Caki2 (cell line): ENCODE measurements around the gene FGF14. TPM values are rescaled to one million over a fixed set of nuclear protein-coding genes. Genes with fewer than 3 reads are reported as not detected.
A peak's percentile ranks its signal among the peaks of the same experiment; 100 is the strongest.
"Not testable (repeated sequence)": the region's sequence is repeated elsewhere in the genome, so short reads cannot be mapped to it uniquely, and the experiment has no call there.

ENCODE experiments used
- DNase-seq: peaks from one replicate; pipeline ENCODE4 v3.0.0-alpha.2; 2015; ENCODE audit warnings: low read depth
- in situ Hi-C: cut with HindIII; loops from 2 replicates; pipeline ENCODE4 v1.10.0; 2016; ENCODE audit warnings: low sequenced_read_pairs, low pct_unique_long_range_greater_than_20kb, mixed read lengths
- total RNA-seq: library from RNA; depleted of rRNA; stranded (reverse); fragments of >200 nt; shearing (Covaris generic); gene quantifications from 2 replicates; pipeline ENCODE4 v1.2.3, GENCODE V29; 2014; ENCODE audit warnings: low replicate concordance

Gene FGF14
- total RNA-seq, 1 experiment from 2014 or later: not detected

DNA sequence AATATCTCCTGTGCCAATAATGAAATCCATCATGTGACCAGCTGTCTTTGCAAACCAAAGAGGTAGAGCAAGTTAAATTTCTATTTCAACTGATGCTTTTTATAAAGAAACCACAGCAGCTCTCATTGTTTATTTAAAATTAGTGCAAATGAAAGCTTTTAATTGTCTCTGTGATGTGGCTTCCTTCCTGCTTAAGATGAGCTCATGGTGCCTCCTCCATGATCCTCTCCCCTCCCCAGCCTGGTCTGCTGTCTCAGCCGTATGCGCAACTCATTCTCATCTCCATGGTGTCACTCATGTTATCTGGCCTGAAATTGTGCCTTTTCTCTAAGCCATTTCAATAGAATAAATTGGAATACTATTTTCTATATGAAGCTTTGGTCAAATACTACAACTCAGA, 270.6 kb downstream of the FGF14 start:
- no peak for DNase-seq
- in situ Hi-C loops: no loop called here

DNA sequence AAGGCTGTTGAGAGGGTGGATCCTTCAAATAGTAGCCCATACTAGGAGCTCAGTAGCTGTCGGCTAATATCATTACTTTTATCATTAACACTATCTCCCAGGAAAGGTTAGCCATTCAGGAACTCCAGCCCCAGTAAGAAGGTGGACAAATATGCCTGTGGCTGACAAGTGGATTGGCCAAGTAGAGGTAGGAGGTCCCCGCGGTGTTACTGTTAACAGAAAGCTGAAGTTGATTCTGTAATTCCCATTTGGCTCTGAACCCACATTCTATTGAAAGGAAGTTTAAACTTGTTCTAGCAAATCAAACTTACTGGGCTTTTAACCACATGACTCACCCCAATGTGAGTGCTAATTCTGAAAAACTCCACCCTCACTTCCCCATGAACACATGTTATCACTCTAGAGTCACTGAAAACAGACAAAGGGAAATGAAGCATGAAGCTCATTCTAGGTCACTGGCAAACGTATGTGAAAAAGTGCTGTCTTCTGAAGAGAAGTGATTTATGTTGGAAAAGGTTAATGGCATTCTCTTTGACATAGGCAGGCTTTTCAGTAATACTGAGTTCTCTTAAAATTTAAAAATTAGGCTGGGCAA, 273.5 kb downstream of the FGF14 start:
- in situ Hi-C loops: no loop called here
- DNase-seq: peak; percentile 93

DNA sequence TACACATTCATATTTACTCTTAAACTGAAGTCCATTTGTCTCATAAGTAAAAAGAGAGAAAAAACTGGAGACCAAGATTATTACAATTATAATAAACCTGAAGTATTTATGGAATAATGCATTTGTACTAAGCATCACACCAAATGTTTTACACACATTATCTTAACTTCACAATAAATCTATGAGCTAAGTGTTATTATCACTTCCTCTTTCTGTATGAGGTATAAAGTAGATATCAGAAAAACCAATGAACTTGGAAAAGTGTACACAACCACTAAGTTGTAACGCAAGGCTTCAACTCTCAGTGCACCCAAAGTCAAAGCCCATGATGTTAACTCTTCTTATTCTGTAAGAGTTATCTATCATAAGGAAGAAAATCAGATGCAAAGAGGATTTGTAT, 274.7 kb downstream of the FGF14 start:
- in situ Hi-C loops: no loop called here
- DNase-seq: no peak

DNA sequence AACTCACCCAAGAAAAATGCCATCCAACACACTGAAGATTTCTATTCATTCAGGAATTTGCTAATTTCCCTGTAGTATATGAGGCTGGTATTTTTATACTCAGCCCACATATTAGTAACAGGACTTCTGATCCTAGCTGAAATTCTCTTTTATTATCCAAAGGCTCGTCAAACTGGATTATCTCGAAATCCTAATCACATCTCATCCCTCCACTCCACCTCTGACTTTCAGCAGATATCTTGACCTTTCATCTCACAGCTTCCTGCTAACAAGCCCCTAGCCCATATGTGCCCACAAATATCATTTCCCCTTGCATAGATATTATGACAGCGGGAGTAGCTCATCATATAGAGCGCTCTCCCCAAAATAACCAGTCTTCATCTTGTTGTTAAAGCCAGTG, 279.7 kb downstream of the FGF14 start:
- in situ Hi-C loops: no loop called here
- no peak for DNase-seq

DNA sequence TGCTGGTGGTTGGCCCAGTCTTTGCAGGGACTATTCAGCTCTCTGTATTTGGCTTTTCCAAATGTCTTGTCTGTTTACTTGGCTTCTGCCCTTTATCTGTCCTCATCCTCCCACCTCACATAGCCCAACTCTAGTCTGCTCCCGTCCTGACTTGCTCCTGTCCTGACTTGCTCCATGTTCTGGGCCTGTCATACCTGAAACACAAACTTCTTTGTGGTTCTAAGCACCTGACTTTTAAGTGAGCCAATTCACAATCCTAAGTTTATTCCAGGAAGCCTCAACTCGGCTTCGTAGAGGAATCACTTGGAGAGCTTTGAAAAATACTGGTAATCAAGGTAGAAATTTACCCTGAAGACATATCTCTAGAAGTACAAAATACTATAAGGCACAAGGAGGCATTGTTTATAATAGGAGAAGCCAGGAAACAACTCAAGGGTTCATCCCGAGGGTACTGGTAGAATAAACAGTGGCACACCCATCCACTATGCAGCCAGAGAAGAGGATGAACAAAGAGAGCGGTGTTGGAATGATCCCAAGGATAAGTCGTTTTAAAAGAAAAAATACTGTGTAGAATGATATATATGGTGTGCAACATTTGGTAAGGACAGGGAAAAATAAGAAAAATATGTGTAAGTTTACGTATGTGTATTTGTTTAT, 284.5 kb downstream of the FGF14 start:
- in situ Hi-C loops: no loop called here
- no peak for DNase-seq

DNA sequence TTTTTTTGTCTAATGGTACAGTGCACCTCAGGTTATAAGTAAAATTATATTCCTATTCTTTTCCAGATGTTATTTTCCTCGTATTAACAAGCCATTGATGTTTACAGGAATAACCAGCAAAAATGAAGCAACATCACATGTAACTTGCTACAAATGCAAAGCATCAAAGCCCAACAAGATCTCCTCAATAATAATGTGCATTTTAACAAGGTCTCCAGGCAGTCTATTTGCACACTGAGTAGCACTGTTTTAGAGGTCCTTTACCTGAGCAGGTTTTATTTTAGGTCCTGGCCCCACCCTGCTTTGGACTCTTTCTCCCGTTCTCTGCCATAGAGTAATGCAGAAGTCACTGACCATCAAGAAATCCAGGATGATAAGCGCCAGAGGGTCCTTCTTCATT, 298.4 kb downstream of the FGF14 start:
- DNase-seq: no peak
- in situ Hi-C loops: no loop called here

DNA sequence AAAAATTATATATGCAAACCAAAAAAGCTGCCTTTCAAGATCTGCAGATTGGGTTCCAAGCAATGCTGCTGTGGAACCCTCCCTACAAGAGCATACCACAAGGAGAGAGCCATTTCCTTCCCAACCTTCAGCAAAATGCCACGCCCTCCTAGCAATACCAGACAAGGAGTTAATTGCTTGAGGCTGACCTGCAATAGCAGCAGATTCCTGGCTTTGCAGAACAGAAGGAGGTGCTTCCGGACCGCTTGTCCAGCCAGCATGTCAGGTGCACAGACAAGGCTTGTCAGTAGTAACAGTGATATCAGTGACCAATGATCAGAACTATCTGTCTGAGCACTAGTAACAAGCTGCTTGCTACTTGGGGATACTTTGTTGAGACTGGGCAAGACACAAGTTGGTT, 301.6 kb downstream of the FGF14 start:
- in situ Hi-C loops: no loop called here
- DNase-seq: no peak

DNA sequence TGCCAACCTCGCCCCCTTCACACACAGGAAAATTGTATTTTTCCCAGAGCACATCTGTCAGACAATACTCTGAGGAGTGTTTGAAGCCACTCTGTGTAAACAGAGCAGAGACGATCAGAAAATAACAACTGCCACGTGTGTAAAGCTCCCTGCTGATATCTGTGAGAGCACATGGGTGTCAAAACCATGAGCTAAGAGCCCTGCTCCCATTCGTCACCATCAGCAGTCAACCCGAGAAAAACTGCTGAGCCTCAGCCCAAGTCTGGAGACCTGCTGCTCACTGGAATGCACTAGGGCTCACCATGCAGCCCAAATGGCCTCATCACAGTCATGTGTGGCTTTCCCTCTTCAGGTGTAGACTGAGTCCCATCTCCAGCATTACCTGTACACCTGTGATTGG, 304.1 kb downstream of the FGF14 start:
- DNase-seq: no peak
- in situ Hi-C loops: no loop called here

DNA sequence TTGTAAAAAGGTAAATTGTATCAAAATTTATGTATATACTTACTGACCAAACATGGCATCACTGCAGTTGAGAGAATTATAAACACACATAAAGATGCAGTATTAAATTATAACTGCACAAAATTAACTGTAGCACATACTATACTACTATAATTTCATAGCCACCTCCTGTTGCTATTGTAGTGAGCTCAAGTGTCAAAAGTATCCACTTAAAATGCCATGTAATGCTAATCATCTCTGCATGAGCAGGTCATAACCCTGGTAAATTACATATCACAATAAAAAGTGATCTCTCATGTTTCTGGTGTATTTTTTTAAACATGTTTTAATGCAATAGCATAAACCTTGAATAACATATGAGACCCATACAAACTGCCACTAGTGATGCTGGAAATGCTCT, 308.6 kb downstream of the FGF14 start:
- in situ Hi-C loops, DNase-seq: not testable (repeated sequence)

DNA sequence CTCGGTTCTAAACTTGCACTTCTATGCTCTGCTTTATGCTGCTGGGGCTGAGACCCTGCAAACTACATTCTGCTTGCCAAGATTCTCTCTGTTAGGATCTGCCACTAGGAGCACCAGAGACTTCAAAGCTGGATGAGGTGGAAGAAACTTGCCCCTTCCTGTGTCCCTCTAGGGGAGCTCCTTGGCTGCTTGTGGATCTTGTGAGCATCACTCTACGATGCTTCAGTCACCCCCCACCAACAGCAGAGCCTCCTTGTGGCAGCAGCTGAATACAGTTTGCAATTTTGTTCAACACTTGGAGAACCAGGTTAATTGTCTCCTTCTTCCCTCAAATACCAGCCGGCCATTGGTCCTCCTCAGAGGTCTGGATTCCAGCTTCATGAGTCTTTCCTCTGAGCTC, 310.6 kb downstream of the FGF14 start:
- peak; percentile 2 for DNase-seq
- in situ Hi-C loops: no loop called here

DNA sequence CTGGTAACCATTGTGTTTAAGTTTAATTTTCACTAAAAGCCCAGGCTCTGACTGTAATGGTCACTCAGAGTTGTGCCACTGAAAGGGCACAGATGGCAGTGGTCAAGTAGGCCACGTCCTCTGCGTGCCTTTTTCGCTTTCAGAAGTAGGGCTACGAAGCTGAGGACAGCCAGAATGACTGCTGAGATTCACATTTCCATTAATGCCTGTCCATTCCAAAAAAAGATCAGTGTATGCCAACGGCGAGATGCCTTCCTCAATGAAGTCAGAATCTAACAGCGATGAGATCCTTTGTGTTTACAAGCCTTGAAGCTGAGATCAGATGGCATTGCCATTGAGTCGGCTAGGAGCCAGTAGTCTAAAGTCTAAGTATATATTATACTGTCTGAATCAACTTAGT, 311.3 kb downstream of the FGF14 start:
- no peak for DNase-seq
- in situ Hi-C loops: no loop called here

DNA sequence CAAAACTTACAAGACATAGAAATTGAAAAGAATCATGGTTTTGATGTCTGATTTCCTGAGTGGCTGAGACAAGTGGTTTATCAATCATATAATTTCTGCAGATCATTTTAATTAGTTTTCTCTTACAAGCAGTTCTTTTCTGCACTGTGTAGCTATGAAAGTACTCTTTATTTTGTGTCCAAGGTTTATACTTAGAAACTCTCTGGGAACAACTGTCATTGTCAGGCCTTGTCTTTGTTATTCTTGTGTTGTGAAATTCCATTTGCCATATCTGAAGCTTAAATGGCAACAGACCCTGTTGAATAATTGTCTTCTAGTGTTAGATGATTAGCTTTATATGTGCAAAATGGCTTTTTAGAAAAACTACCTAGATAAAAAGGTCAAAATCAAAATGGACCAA, 312.1 kb downstream of the FGF14 start:
- DNase-seq: no peak
- in situ Hi-C loops: no loop called here

DNA sequence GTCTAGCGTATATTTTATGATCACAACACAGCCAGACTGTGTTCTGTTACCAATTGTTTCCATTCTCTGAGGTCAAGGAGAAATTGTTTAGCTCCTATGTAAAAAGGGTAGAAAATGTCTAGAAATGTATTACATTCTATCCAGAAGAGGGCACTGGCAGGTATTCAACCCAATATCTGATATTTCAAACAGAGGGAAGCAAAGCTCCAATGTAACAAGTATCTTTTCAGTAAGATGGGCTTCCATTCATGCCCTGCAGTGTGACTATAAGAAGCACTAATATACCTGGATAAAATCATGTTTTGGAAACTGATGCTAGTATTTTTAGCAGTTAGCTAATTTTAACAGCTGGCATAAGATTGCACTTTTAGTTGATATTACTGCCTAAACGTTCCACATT, 312.7 kb downstream of the FGF14 start:
- DNase-seq: peak; percentile 5
- in situ Hi-C loops: no loop called here

DNA sequence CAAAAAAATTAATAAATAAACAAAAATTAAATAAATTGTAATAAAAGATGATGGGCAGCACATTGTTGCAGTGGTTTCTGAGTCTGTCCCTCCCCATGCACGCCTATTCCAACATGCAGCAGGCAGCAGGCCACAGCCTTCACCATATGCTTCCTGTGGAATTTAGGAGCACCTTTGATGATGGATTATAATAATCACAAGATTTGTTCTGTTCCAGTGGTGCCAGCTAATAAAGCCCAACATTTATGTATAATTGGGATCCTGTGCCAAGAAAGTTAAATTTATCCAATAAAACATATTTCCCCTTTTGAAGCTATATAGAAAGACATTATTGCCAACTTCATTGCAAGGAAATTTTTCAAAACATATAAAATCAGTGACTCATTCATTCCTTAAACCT, 328.6 kb downstream of the FGF14 start:
- DNase-seq: no peak
- in situ Hi-C loops: no loop called here

DNA sequence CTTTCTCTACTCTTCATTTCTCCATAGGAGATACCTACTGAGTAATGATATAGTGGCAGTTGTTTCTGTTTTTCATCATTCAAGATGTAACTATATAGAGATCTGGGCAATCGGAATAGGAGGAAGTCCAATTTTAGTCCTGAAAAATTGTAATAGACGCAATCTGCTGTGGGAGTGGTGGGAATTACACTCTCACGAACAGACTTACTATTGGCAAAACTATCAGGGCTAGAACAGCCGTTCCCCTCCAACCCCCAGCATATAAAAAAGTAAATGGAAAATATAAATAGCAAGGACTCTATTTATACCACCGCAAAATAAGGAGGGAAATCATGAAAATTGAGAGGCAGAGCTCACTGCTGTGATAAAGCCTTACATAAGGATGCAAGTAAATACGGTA, 330.1 kb downstream of the FGF14 start:
- in situ Hi-C loops: no loop called here

DNA sequence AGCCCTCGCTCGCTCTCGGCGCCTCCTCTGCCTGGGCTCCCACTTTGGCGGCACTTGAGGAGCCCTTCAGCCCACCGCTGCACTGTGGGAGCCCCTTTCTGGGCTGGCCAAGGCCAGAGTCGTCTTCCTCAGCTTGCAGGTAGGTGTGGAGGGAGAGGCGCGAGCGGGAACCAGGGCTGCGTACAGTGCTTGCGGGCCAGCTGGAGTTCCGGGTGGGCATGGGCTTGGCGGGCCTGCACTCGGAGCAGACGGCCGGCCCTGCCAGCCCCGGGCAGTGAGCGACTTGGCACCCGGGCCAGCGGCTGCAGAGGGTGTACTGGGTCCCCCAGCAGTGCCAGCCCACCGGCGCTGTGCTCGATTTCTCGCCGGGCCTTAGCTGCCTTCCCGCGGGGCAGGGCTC, 333.5 kb downstream of the FGF14 start:
- DNase-seq, in situ Hi-C loops: not testable (repeated sequence)

More for the DNA sequence above, 330.1 kb downstream of the FGF14 start:
- no peak for DNase-seq

DNA sequence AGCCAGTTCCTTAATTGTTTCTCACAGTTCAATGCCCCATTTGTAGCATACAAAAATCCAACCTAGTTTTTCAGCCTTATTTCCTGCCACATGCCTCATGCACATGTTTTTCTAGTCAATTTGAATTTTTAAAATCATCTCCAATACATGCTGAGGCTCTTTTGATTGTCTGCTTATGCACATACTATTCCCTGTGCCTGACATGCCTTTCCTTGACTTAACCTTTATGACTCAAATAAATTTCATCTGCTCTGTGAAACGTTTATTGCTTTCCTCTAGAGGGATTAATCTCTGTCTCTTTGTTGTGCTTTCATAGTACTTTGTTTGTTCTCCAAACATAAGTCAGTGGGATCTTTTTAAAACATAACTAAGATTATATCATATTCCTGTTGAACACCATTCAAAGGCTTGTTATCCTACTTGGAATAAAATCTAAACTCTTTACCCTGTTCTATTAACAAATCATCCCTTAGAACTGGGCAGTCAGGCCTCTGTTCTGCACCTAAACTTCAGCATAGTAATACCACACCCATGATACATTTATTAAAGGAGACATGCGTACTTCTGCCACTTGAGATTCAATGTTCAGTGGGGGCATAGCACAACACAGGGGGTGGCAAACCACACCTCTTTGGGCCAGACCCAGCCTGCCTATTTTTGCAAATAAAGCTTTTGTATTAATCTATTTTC, 346.6 kb downstream of the FGF14 start:
- in situ Hi-C loops: no loop called here
- no peak for DNase-seq

DNA sequence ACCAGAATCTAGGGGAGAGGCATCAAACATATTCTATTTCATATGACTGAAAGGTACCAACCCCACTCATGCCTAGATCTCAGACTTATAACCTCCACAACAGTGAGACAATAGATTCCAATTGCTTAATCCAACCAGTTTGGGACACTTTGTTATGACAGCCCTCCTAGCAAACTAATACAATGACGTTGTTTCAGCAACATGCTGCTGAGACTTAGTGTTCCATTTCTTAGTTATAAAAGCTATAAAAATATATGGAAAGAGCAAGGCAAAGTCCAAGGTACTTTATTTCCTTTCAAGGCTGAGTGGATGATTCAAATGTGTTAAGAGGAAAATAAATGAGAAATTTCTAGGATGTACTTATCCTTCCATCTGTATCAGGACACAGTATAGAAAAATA, 352.0 kb downstream of the FGF14 start:
- no peak for DNase-seq
- in situ Hi-C loops: no loop called here

DNA sequence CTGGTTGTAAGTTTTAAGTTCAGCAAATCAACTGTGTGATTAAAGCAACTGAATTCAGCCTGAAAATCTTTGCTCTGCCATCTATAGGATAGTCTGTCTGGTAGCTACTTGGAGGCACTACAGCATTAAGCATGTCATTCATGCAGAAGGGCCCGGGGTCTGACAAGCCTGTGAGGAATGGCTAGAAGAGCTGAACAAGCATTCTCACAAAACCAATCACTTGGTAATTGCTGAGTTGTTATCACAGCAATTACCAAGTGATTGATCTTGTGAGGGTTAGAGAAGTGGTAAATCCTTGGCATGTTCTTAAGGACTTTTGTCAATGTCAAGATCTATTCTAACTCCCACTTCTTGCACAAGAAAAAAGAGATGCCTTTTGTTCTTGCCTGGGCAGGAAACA, 356.1 kb downstream of the FGF14 start:
- no peak for DNase-seq
- in situ Hi-C loops: no loop called here

DNA sequence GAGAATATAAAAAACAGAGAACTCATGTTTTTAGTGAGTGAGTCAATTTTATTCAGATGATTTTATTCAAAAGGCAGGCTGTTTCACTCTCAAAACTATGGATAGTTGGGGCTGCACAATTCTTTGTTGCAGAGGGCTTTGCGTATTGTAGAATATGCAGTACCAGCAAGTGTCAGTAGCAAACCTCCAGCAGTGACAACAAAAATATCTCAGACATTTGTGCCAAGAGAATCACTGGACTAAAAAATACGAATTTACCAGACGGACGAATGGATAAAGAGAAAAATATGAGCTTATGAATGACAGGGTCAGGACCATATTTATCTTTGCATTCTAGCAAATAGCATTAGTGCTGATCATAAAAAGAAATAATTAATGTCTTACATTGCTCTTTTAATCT, 359.1 kb downstream of the FGF14 start:
- DNase-seq: no peak
- in situ Hi-C loops: no loop called here
